K562 treated with DMSO at 1 percent for 48 hours (cell line): ENCODE measurements around the gene MYO1A. TPM values are rescaled to one million over a fixed set of nuclear protein-coding genes. Genes with fewer than 3 reads are reported as not detected.

Experiments
- total RNA-seq: library from RNA; unstranded; fragments of 300-600 nt; gene quantifications from 2 replicates; pipeline ENCODE4 v1.2.3, GENCODE V29; 2022; ENCODE audit warnings: low replicate concordance; ENCODE audit errors: extremely low read depth

Gene MYO1A
- total RNA-seq: not detected in 2 replicates

GRCh38 chr12:57049890-57050289, at the start of gene MYO1A:
MYO1A (minus strand) TSS chr12:57050129; CDS start chr12:57048323, 1,806 bp downstream.

GRCh38 chr12:57088354-57089270, 38.7 kb upstream of the MYO1A start, which contains the start of gene NAB2:
NAB2 (plus strand) TSS chr12:57089114; CDS start chr12:57089272, 158 bp downstream.

GRCh38 chr12:57078519-57079404, 28.8 kb upstream of the MYO1A start, which contains the start of gene NEMP1:
NEMP1 (minus strand) TSS chr12:57078791; CDS start chr12:57078745, 46 bp downstream.

GRCh38 chr12:57016348-57016747, 33.6 kb downstream of the MYO1A start, which contains the start of gene TAC3:
TAC3 (minus strand) TSS chr12:57016529; CDS start chr12:57015797, 732 bp downstream.

GRCh38 chr12:57005980-57006808, 43.7 kb downstream of the MYO1A start, which contains the start of gene ZBTB39:
ZBTB39 (minus strand) TSS chr12:57006546; CDS start chr12:57004917, 1,629 bp downstream.

Other genes starting within 250 kb of the MYO1A start
- gene SDR9C7, start 115.7 kb downstream of the MYO1A start, total RNA-seq: not detected in 2 replicates
- gene RDH16, start 92.5 kb downstream of the MYO1A start, total RNA-seq: not detected in 2 replicates
- not detected in 2 replicates for gene ZBTB39, start 43.6 kb downstream of the MYO1A start, total RNA-seq
- gene TAC3, start 33.6 kb downstream of the MYO1A start, total RNA-seq: not detected in 2 replicates
- gene NEMP1, start 28.7 kb upstream of the MYO1A start, total RNA-seq: not detected in 2 replicates
- gene NAB2, start 39.0 kb upstream of the MYO1A start, total RNA-seq: not detected in 2 replicates
- not detected in 2 replicates for gene STAT6, start 61.2 kb upstream of the MYO1A start, total RNA-seq
- gene LRP1, start 78.4 kb upstream of the MYO1A start, total RNA-seq: not detected in 2 replicates
- gene LRP1-AS, start 97.5 kb upstream of the MYO1A start, total RNA-seq: not detected in 2 replicates
- gene NXPH4, start 166.7 kb upstream of the MYO1A start, total RNA-seq: not detected in 2 replicates
- not detected in 2 replicates for gene SHMT2, start 179.6 kb upstream of the MYO1A start, total RNA-seq
- gene STAC3, start 201.1 kb upstream of the MYO1A start, total RNA-seq: not detected in 2 replicates